SJCRH30 (cell line): ENCODE results near the gene MRTFA. TPM values are rescaled to one million over a fixed set of nuclear protein-coding genes. Genes with fewer than 3 reads are reported as not detected.

ENCODE experiments used
- DNase-seq, 2 experiments: peaks; one replicate each; pipeline ENCODE4 v3.0.0-alpha.2; 2015 to 2020
- H3K27ac ChIP-seq: fragments of 250-450 bp; sonication (Bioruptor Pico); 2 replicates; pipeline ENCODE4 v1.5.1; 2020; ENCODE audit warnings: mild to moderate bottlenecking, moderate library complexity
- H3K27me3 ChIP-seq: fragments of 250-450 bp; sonication (Bioruptor Pico); 2 replicates; pipeline ENCODE4 v1.5.1; 2020; ENCODE audit warnings: mild to moderate bottlenecking, moderate library complexity
- H3K36me3 ChIP-seq: fragments of 250-450 bp; sonication (Bioruptor Pico); 2 replicates; pipeline ENCODE4 v1.5.1; 2020; ENCODE audit warnings: mild to moderate bottlenecking, moderate library complexity
- H3K4me1 ChIP-seq: fragments of 250-450 bp; sonication (Bioruptor Pico); 2 replicates; pipeline ENCODE4 v1.5.1; 2020; ENCODE audit warnings: mild to moderate bottlenecking, moderate library complexity
- H3K4me3 ChIP-seq: fragments of 250-450 bp; sonication (Bioruptor Pico); 2 replicates; pipeline ENCODE4 v1.5.1; 2020; ENCODE audit warnings: mild to moderate bottlenecking, moderate library complexity
- H3K9me3 ChIP-seq: fragments of 250-450 bp; sonication (Bioruptor Pico); replicated peaks from 2 replicates; pipeline ENCODE4 v1.5.1; 2020; ENCODE audit warnings: mild to moderate bottlenecking, moderate library complexity
- total RNA-seq: library from RNA; depleted of rRNA; stranded (reverse); fragments of >200 nt; shearing (Covaris generic); gene quantifications from 2 replicates; pipeline ENCODE4 v1.2.3, GENCODE V29; 2014

MRTFA gene
- total RNA-seq, 1 experiment from 2014 or later = 12.3 TPM

DNA sequence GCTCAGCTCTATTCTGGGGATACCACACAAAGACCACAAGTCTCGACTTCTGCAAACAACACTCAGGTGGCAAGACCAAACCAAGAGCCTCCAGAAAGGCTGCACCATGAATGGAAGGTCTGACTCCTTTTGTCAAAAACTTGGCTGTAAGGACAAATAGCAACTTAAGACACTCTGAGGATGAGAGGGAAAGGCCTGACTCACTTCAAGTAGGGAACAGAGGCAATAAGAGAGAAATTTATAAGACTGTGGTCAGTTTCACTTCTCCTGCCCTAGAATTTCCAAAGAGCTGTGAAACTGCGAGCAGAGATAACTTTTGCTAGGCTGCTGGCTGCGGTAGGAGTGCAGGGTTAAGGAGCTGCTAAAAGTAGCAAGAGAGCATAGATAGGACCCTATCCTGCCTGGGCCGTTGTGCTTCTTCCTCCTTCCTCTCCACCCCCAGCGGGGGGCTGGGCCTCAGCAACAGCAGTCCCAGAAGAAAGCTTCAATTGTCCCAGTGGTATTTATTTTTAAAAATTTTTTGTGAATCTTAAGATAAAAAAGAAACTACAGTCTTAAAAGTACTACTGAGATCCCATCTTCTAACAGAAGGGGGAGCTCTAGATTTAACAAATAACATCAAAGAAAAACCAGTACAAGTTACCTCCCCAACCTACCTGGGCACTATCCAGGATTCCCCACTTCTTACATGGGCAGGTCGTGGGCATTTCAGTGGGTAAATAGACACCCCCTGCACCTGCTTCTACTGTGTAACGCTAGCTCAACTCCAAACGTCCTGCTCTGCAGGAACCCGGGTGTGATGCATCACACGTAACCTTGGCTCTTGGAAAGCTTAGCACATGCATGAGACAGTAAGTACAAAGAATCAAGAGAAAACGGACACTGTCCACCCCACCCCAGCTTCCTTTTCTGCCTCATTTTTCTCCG is 199.8 kb downstream of the MRTFA start:
- DNase-seq = peak in 1 of 2 experiments; percentile 54
- Histone ChIP-seq H3K27ac (no peak overlapping the region), H3K27me3 (no peaks in the 10 kb centered on the region), H3K9me3 (no peaks in the 10 kb centered on the region), H3K36me3 (no peaks in the 10 kb centered on the region), H3K4me3 (no peak overlapping the region), H3K4me1 (no peaks in the 10 kb centered on the region; the same call in 1 of the 2 replicates)

DNA sequence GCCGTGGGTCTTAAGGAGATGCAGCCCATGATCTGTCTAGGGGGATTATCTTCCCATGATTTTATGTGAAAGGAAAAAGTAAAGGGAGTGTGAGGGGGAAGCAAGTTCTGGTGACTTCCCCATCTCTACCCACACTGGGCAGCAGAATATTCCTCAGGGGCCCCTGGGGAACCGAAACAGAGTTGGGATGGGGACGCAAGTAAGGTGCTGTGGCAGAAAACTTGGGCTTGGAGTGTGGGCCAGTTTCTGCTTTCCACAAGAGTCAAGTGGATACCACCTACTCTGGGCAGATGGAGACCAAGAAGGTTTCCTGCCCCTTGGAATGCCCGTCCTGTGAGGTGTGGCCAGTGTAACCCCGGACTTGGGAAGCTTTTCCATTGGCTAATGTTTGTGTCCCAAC is 201.8 kb downstream of the MRTFA start:
- Histone ChIP-seq H3K27ac (no peak overlapping the region), H3K27me3 (no peaks in the 10 kb centered on the region), H3K36me3 (no peaks in the 10 kb centered on the region), H3K4me1 (no peaks in the 10 kb centered on the region; the same call in 1 of the 2 replicates), H3K9me3 (no peaks in the 10 kb centered on the region), H3K4me3 (no peak overlapping the region)
- DNase-seq = no peak

DNA sequence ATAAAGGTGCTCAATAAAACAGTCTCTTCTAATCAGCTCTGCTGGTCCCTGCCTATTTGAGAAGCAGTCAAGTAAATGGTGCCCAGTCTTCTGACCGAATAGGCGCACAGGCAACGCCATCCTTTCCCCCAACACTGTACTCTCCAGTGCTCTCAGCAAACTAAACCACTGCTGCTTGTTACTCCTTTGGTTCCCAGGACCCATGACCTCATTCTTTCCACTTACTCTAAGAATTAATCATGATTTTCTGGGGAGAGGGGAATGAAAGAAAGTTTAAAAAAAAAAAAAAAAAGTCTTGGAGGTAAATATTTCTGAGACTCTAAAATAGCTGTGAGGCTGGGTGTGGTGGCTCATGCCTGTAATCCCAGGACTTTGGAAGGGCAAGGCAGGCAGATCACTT is 202.4 kb downstream of the MRTFA start:
- no peak overlapping the region for H3K27ac ChIP-seq
- no peaks in the 10 kb centered on the region for H3K9me3 ChIP-seq
- no peaks in the 10 kb centered on the region for H3K27me3 ChIP-seq
- H3K4me1 ChIP-seq = no peaks in the 10 kb centered on the region; the same call in 1 of the 2 replicates
- no peak overlapping the region for H3K4me3 ChIP-seq
- DNase-seq = no peak
- H3K36me3 ChIP-seq = no peaks in the 10 kb centered on the region

DNA sequence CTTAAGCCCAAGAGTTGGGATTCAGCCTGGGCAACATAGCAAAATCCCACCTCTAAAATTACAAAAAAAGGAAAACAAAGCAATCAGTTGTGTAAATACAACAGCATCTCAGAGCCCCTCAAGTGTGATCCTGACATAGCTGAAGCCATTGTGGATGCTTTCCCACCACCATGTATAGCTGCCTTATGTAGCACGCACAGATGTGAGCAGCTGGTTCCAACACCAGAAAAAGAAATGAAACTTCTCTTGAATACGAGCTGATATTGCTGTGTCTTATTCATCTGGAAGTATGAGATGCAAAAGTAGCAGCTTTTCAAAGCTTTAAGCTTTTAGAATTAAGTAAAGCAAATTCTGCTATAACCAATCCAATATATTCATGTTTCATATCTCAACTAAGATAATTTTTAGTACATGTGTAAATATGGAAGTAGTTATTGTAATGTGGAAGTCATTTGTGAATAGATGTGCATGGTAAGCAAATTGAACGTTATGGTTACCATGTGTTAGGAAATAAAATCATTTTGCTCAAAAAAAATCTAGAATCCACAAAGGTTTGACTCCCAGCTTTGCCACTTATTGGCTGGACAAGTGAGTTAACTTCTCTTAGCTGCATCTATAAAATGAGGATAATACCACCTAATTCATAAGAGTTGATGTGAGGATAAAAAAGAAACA is 203.0 kb downstream of the MRTFA start:
- H3K4me3 ChIP-seq = no peak overlapping the region
- no peaks in the 10 kb centered on the region; the same call in 1 of the 2 replicates for H3K4me1 ChIP-seq
- no peak for DNase-seq
- no peak overlapping the region for H3K27ac ChIP-seq
- no peaks in the 10 kb centered on the region for H3K27me3 ChIP-seq
- H3K9me3 ChIP-seq = no peaks in the 10 kb centered on the region
- no peaks in the 10 kb centered on the region for H3K36me3 ChIP-seq

DNA sequence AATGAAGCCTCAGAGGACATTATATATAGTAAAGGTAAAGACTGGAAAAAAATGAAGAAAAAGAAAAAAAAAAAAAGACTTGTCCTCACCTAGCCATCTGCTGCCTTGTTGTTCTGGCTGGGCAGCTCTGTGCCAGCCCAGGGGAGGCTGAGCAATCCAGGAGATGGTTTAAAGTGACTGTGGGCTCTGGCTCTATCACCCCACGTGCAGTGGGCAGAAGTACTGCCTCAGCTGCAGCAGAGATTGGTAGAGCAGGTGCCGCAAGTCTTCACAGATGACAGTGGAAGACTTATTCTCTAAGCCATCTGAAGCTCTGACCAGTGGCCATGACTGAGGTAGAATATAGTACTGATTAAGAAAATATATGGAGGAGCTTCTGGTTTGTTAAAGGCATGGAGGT is 203.9 kb downstream of the MRTFA start:
- Histone ChIP-seq H3K36me3 (no peaks in the 10 kb centered on the region), H3K4me3 (no peak overlapping the region), H3K27me3 (no peaks in the 10 kb centered on the region), H3K9me3 (no peaks in the 10 kb centered on the region), H3K27ac (no peak overlapping the region), H3K4me1 (peaks cover under 1% of the 10 kb centered on the region)
- DNase-seq = no peak

DNA sequence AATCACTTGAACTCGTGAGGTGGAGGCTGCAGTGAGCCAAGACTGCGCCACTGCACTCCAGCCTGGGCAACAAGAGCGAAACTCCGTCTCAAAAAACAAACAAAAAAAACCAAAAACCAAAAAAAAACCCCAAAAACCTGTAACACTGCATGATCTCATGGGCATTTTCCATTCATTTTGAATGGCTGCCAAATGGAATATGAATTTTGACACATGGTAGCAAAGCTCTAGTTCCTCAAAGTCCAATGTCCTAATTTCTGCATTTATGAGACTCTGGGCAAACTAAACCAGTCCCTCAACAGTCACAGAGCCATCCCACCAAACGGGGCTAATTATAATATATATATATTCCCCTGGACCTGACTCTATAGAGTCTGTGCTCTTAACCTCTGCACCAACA is 204.4 kb downstream of the MRTFA start:
- Histone ChIP-seq H3K4me1 (peaks cover 5% of the 10 kb centered on the region), H3K27me3 (no peaks in the 10 kb centered on the region), H3K4me3 (no peak overlapping the region), H3K36me3 (no peaks in the 10 kb centered on the region), H3K27ac (no peak overlapping the region), H3K9me3 (no peaks in the 10 kb centered on the region)
- DNase-seq = no peak

DNA sequence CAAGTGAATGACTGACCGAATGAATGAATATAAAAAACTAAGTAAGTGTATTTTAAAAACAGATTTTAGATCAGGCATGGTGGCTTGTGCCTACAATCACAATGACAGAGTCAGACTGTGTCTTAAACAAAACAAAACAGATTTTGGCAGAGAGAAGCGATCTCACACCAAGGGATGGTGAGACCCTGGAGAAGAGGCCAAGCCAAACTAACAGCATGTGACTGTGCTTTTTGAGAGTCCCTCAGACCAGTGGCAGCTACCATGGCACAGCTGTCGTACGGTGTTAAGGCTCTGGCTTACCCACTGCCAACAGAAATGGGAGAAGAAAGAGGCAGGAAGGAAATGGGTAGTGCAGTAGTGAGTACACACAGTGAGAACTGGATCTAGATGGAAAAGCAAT is 205.5 kb downstream of the MRTFA start:
- no peaks in the 10 kb centered on the region; the same call in 1 of the 2 replicates for H3K36me3 ChIP-seq
- no peak overlapping the region for H3K27ac ChIP-seq

DNA sequence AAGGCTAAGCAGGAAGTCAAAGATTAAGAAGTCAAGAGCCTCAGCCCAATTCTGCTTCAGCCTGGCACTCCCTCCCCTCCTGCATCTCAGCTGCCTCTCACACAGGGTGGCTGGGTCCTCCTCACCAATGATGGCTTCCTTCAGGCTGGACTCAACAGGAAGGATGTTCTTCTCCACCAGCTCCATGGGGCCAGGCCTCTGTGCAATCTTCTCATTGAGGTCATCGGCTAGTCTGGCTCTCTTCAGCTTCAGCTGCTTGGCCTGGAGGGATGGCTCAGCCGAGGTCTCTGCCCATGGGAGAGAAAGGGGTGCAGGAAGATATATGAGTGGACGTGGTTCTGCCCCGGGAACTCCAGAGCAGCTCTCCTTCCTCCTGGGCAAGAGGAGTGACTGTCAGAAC is 207.0 kb downstream of the MRTFA start:
- H3K27ac ChIP-seq = no peak overlapping the region
- H3K27me3 ChIP-seq = no peaks in the 10 kb centered on the region
- no peak overlapping the region for H3K4me3 ChIP-seq
- no peak for DNase-seq
- H3K36me3 ChIP-seq = no peaks in the 10 kb centered on the region; the same call in 1 of the 2 replicates
- H3K4me1 ChIP-seq = peaks cover 15% of the 10 kb centered on the region
- no peaks in the 10 kb centered on the region for H3K9me3 ChIP-seq

More for the DNA sequence above, 205.5 kb downstream of the MRTFA start:
- Histone ChIP-seq H3K9me3 (no peaks in the 10 kb centered on the region), H3K27me3 (no peaks in the 10 kb centered on the region), H3K4me1 (peaks cover 14% of the 10 kb centered on the region), H3K4me3 (no peak overlapping the region)
- no peak for DNase-seq

DNA sequence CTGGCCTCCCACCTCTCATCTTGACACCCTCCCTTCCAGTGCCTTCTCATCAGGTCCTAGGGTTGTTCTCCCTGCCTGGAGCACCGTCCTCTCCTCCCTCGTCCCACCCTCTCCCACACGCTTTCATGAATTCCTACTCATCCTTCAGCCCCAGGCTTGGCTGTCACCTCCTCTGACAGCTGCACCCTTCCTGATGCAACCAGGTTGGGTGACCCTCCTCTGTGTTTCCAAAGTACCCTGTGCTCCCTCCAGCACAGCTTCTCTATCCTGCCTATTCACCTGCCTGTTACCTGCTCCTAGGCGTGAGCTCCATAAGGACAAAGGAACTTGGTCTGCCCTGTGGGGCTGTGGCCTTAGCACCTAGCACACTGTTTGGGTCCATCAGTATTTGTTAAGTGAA is 207.7 kb downstream of the MRTFA start:
- Histone ChIP-seq H3K4me1 (peaks cover 15% of the 10 kb centered on the region), H3K27me3 (no peaks in the 10 kb centered on the region), H3K9me3 (no peaks in the 10 kb centered on the region), H3K4me3 (no peak overlapping the region), H3K27ac (no peak overlapping the region), H3K36me3 (no peaks in the 10 kb centered on the region; the same call in 1 of the 2 replicates)
- no peak for DNase-seq

DNA sequence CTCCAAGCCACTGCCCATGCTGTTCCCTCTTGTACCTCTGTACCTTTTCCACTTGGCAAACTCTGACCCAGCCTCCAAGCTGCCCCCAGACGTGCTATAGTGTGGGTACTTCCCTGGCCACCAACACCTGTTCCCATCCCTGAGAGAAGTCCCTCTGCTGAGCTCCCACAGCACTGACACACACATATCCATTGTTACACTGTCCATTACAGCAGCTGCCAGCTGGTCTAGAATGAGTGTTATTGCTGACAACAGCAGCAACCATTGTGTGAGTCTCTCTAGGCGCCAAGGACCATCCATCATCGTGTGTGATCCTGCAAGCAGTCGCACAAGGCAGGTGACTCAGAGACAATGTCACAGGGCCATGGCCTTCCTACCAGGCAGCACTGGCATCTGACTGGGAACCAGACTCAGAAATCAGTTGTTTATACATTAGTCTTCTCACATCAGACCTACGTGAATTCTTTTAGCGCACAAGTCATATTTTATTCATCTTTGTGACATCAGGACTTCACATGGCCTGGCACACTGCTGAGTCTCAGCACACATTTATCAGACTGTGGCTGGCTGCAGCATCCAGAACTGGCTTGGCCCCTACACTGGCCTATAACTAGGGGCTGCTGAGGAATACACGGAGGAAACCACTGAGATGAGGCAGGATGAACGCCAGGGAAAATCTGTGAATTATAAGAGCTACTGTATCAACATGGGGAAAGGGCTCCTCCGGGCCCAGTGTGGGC is 209.8 kb downstream of the MRTFA start:
- DNase-seq = peak; percentile 90 to 95
- Histone ChIP-seq H3K9me3 (no peaks in the 10 kb centered on the region), H3K4me3 (no peak overlapping the region), H3K27ac (peak overlapping the region; percentile 88), H3K4me1 (peaks cover 15% of the 10 kb centered on the region), H3K36me3 (no peaks in the 10 kb centered on the region; the same call in 1 of the 2 replicates), H3K27me3 (no peaks in the 10 kb centered on the region)

DNA sequence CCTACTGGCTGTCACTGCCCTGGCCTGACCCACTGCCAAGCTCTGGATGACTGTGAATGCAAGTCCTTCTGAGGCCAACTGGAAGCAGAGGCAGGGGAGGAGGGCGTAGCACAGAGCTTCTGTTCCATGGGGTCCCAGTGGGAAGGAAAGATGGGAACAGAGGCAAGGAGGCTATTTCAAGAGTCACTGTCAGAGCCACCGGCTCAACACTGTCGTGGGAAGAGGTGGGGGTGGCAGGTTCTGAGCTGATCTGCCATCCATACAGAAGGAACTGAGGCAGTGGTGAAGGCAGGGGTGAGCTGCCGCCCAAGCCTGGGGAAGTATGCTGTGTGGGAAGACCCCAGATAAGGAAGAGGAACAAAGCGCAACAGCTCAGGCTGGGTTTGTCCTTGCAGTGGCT is 211.4 kb downstream of the MRTFA start:
- no peak overlapping the region for H3K27ac ChIP-seq
- DNase-seq = no peak
- no peaks in the 10 kb centered on the region for H3K9me3 ChIP-seq
- no peak overlapping the region for H3K4me3 ChIP-seq
- H3K27me3 ChIP-seq = no peaks in the 10 kb centered on the region
- H3K36me3 ChIP-seq = no peaks in the 10 kb centered on the region; the same call in 1 of the 2 replicates
- peaks cover 15% of the 10 kb centered on the region for H3K4me1 ChIP-seq

DNA sequence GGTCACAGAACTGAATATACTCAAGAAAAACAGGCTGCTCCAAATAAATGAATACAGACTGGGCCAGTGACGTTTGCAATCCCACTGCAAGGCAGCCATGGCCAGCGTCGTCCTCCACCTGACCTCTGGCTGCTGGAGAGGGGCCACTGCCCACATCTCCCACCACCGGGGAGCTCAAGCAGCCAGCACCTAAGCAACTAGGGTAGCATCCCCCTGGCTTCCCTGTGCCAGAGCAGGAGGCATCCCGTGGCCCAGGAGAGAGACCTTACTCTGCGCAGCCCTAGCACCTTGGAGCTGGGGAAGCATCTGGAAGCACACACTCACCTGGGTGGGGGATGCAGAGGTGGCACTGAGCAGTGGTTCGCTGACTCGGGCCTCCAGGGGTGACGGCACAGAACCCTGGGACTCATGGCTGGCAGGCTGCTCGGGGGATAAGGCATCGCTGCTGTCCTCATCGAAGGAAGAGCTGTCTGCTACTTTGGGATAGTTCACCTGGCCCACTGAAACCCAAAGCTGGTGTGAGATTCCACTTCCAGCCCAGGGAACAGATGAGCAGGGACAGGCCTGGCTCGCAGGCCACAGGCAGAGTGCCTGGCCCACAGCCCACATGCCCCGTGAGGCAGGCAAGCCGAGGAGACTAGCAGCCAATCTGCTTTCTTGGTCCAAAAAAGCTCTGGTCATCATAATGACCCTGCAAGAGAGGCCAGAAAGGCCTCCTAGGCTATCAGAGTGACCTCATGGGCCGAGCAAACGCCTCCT is 212.5 kb downstream of the MRTFA start:
- H3K27me3 ChIP-seq = no peaks in the 10 kb centered on the region
- peaks cover 15% of the 10 kb centered on the region for H3K4me1 ChIP-seq
- no peak overlapping the region for H3K4me3 ChIP-seq
- DNase-seq = no peak
- H3K36me3 ChIP-seq = no peaks in the 10 kb centered on the region; the same call in 1 of the 2 replicates
- no peak overlapping the region for H3K27ac ChIP-seq
- no peaks in the 10 kb centered on the region for H3K9me3 ChIP-seq

DNA sequence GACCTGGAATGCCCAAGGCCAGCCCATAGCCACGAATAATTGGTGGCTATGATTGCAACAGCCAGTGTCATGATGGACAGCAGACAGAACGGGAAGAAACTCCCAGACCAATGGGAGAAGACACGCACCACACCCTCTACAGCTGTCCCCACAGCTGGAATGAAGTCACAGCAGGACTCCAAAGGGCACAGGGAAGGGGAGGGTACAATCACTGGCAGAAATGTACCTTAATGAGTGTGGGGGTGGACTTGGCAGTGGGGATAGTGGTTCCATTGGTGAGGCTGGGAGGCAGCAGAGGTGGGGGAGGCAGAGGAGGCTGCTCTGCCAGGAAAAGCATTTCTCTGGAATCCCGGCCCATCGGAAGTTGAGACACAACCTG is 213.2 kb downstream of the MRTFA start:
- DNase-seq = no peak
- no peaks in the 10 kb centered on the region for H3K27me3 ChIP-seq
- no peaks in the 10 kb centered on the region; the same call in 1 of the 2 replicates for H3K36me3 ChIP-seq
- no peak overlapping the region for H3K4me3 ChIP-seq
- no peaks in the 10 kb centered on the region for H3K9me3 ChIP-seq
- H3K4me1 ChIP-seq = peaks cover 19% of the 10 kb centered on the region
- no peak overlapping the region for H3K27ac ChIP-seq
